Stimulated activated effector memory CD8-positive, alpha-beta T cell treated with anti-CD3 and anti-CD28 coated beads, Interleukin-12 subunit alpha, Interleukin-12 subunit beta, amount 100 ng/mL, for 72 hours (primary cell): ENCODE measurements around the gene NUDT7.

Experiments used
- ATAC-seq: fragments of 150-1000 bp; cut with Tn5 transposase; 2 replicates; pipeline ENCODE4 v1.10.0; 2021
- DNase-seq, 2 donors: peaks; one replicate each; pipeline ENCODE4 v3.0.0; 2021 to 2022; ENCODE audit warnings: low spot score in 2 of 2
- H3K27ac Mint-ChIP-seq: one replicate; pipeline ENCODE4 v1.8.0; 2022; ENCODE audit warnings: mild to moderate bottlenecking, mixed read lengths
- H3K36me3 Mint-ChIP-seq: one replicate; pipeline ENCODE4 v1.8.0; 2022; ENCODE audit warnings: mild to moderate bottlenecking, mixed read lengths
- H3K4me1 Mint-ChIP-seq: one replicate; pipeline ENCODE4 v1.8.0; 2022; ENCODE audit warnings: mixed read lengths
- H3K4me3 Mint-ChIP-seq: one replicate; pipeline ENCODE4 v1.8.0; 2022; ENCODE audit warnings: mild to moderate bottlenecking, mixed read lengths
- H3K9me3 Mint-ChIP-seq: one replicate; pipeline ENCODE4 v1.8.0; 2022; ENCODE audit warnings: mixed read lengths

Gene NUDT7

GRCh38 chr16:77748421-77749005 lies 26.2 kb downstream of the NUDT7 start:
- Mint-ChIP-seq H3K36me3 (no peaks in the 10 kb centered on the region), H3K4me3 (no peak overlapping the region), H3K9me3 (no peaks in the 10 kb centered on the region), H3K27ac (no peak overlapping the region), H3K4me1 (no peaks in the 10 kb centered on the region)
- no peak for DNase-seq
- no peak for ATAC-seq

GRCh38 chr16:77749415-77749814 lies 27.1 kb downstream of the NUDT7 start:
- H3K36me3 Mint-ChIP-seq = no peaks in the 10 kb centered on the region
- ATAC-seq (no peak), DNase-seq (no peak)
- no peaks in the 10 kb centered on the region for H3K9me3 Mint-ChIP-seq
- no peak overlapping the region for H3K4me3 Mint-ChIP-seq
- no peak overlapping the region for H3K27ac Mint-ChIP-seq
- no peaks in the 10 kb centered on the region for H3K4me1 Mint-ChIP-seq

- no peaks in the 10 kb centered on the region for H3K9me3 Mint-ChIP-seq
- no peak overlapping the region for H3K27ac Mint-ChIP-seq
- no peaks in the 10 kb centered on the region for H3K36me3 Mint-ChIP-seq
- H3K4me1 Mint-ChIP-seq = no peaks in the 10 kb centered on the region
- ATAC-seq (no peak), DNase-seq (no peak)
- H3K4me3 Mint-ChIP-seq = no peak overlapping the region
These were observed 35.7 kb downstream of the NUDT7 start for GRCh38 chr16:77758046-77758445.

GRCh38 chr16:77758508-77758907 lies 36.2 kb downstream of the NUDT7 start:
- no peak for ATAC-seq
- H3K4me3 Mint-ChIP-seq = no peak overlapping the region
- no peak for DNase-seq
- no peaks in the 10 kb centered on the region for H3K4me1 Mint-ChIP-seq
- no peak overlapping the region for H3K27ac Mint-ChIP-seq
- no peaks in the 10 kb centered on the region for H3K36me3 Mint-ChIP-seq
- no peaks in the 10 kb centered on the region for H3K9me3 Mint-ChIP-seq

GRCh38 chr16:77759201-77759600 lies 36.9 kb downstream of the NUDT7 start:
- no peak for ATAC-seq
- no peaks in the 10 kb centered on the region for H3K9me3 Mint-ChIP-seq
- no peak for DNase-seq
- H3K27ac Mint-ChIP-seq = no peak overlapping the region
- no peaks in the 10 kb centered on the region for H3K36me3 Mint-ChIP-seq
- no peak overlapping the region for H3K4me3 Mint-ChIP-seq
- H3K4me1 Mint-ChIP-seq = no peaks in the 10 kb centered on the region

- no peak for ATAC-seq
- DNase-seq = no peak
- H3K27ac Mint-ChIP-seq = no peak overlapping the region
These were observed 37.5 kb downstream of the NUDT7 start for GRCh38 chr16:77759821-77760220.

GRCh38 chr16:77760800-77761199 lies 38.5 kb downstream of the NUDT7 start:
- H3K4me3 Mint-ChIP-seq = no peak overlapping the region
- no peak overlapping the region for H3K27ac Mint-ChIP-seq
- DNase-seq (no peak), ATAC-seq (no peak)
- H3K4me1 Mint-ChIP-seq = no peaks in the 10 kb centered on the region
- no peaks in the 10 kb centered on the region for H3K9me3 Mint-ChIP-seq
- H3K36me3 Mint-ChIP-seq = no peaks in the 10 kb centered on the region

More at GRCh38 chr16:77759821-77760220, 37.5 kb downstream of the NUDT7 start:
- Mint-ChIP-seq H3K4me1 (no peaks in the 10 kb centered on the region), H3K4me3 (no peak overlapping the region), H3K36me3 (no peaks in the 10 kb centered on the region), H3K9me3 (no peaks in the 10 kb centered on the region)

GRCh38 chr16:77761204-77761603 lies 38.9 kb downstream of the NUDT7 start:
- Mint-ChIP-seq H3K36me3 (no peaks in the 10 kb centered on the region), H3K9me3 (no peaks in the 10 kb centered on the region), H3K27ac (no peak overlapping the region), H3K4me3 (no peak overlapping the region), H3K4me1 (no peaks in the 10 kb centered on the region)
- DNase-seq (no peak), ATAC-seq (no peak)

- no peaks in the 10 kb centered on the region for H3K4me1 Mint-ChIP-seq
- DNase-seq = no peak
- no peaks in the 10 kb centered on the region for H3K36me3 Mint-ChIP-seq
- H3K4me3 Mint-ChIP-seq = no peak overlapping the region
- no peaks in the 10 kb centered on the region for H3K9me3 Mint-ChIP-seq
- no peak overlapping the region for H3K27ac Mint-ChIP-seq
- ATAC-seq = no peak
These were observed 39.9 kb downstream of the NUDT7 start for GRCh38 chr16:77762262-77762661.

GRCh38 chr16:77763994-77764393 lies 41.7 kb downstream of the NUDT7 start:
- no peak for ATAC-seq

GRCh38 chr16:77767211-77767610 lies 44.9 kb downstream of the NUDT7 start:
- H3K9me3 Mint-ChIP-seq = no peaks in the 10 kb centered on the region
- no peak overlapping the region for H3K4me3 Mint-ChIP-seq
- no peak for DNase-seq
- H3K4me1 Mint-ChIP-seq = no peaks in the 10 kb centered on the region
- H3K36me3 Mint-ChIP-seq = no peaks in the 10 kb centered on the region
- no peak for ATAC-seq
- no peak overlapping the region for H3K27ac Mint-ChIP-seq

More at GRCh38 chr16:77763994-77764393, 41.7 kb downstream of the NUDT7 start:
- no peaks in the 10 kb centered on the region for H3K36me3 Mint-ChIP-seq
- H3K9me3 Mint-ChIP-seq = no peaks in the 10 kb centered on the region
- DNase-seq = no peak
- no peaks in the 10 kb centered on the region for H3K4me1 Mint-ChIP-seq
- H3K4me3 Mint-ChIP-seq = no peak overlapping the region
- no peak overlapping the region for H3K27ac Mint-ChIP-seq

GRCh38 chr16:77767826-77768225 lies 45.5 kb downstream of the NUDT7 start:
- no peaks in the 10 kb centered on the region for H3K9me3 Mint-ChIP-seq
- H3K4me1 Mint-ChIP-seq = no peaks in the 10 kb centered on the region
- ATAC-seq = no peak
- H3K36me3 Mint-ChIP-seq = no peaks in the 10 kb centered on the region
- H3K4me3 Mint-ChIP-seq = no peak overlapping the region
- H3K27ac Mint-ChIP-seq = no peak overlapping the region
- no peak for DNase-seq

- H3K9me3 Mint-ChIP-seq = no peaks in the 10 kb centered on the region
- no peak overlapping the region for H3K27ac Mint-ChIP-seq
- no peak for DNase-seq
These were observed 53.9 kb downstream of the NUDT7 start for GRCh38 chr16:77775911-77776909.

GRCh38 chr16:77777745-77778144 lies 55.4 kb downstream of the NUDT7 start:
- H3K4me1 Mint-ChIP-seq = no peaks in the 10 kb centered on the region
- H3K9me3 Mint-ChIP-seq = no peaks in the 10 kb centered on the region
- no peak overlapping the region for H3K4me3 Mint-ChIP-seq
- no peaks in the 10 kb centered on the region for H3K36me3 Mint-ChIP-seq
- no peak overlapping the region for H3K27ac Mint-ChIP-seq
- DNase-seq = no peak
- ATAC-seq = no peak

More at GRCh38 chr16:77775911-77776909, 53.9 kb downstream of the NUDT7 start:
- H3K4me1 Mint-ChIP-seq = no peaks in the 10 kb centered on the region
- no peak overlapping the region for H3K4me3 Mint-ChIP-seq
- no peak for ATAC-seq
- H3K36me3 Mint-ChIP-seq = no peaks in the 10 kb centered on the region

GRCh38 chr16:77780378-77780837 lies 58.1 kb downstream of the NUDT7 start:
- DNase-seq (no peak), ATAC-seq (no peak)
- no peaks in the 10 kb centered on the region for H3K4me1 Mint-ChIP-seq
- no peaks in the 10 kb centered on the region for H3K36me3 Mint-ChIP-seq
- no peaks in the 10 kb centered on the region for H3K9me3 Mint-ChIP-seq
- H3K27ac Mint-ChIP-seq = no peak overlapping the region
- no peak overlapping the region for H3K4me3 Mint-ChIP-seq

- Mint-ChIP-seq H3K4me3 (no peak overlapping the region), H3K9me3 (no peaks in the 10 kb centered on the region), H3K4me1 (no peaks in the 10 kb centered on the region), H3K36me3 (no peaks in the 10 kb centered on the region), H3K27ac (no peak overlapping the region)
- ATAC-seq (no peak), DNase-seq (no peak)
These were observed 58.8 kb downstream of the NUDT7 start for GRCh38 chr16:77781091-77781490.
